ENCODE data around the gene DENND4C.

DNA sequence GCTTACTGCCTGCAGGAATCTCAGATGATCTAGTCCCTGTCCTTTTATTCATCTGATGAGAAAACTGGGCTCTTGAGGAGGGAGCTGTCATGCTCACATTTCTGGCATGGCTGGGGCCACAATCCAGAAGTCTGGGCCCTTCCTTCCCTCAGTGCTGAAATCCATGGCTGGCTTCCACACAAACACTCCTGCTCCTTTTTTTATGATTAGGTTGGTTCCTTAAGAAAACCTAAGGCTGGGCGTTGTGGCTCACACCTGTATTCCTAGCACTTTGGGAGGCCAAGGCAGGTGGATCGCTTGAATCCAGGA lies 179.7 kb downstream of the DENND4C start:
- TF ChIP-seq CTCF (IDR thresholded peaks at IDR 0.05): no peak
- no peak for TF ChIP-seq POLR2A (IDR thresholded peaks at IDR 0.05)

All from testis (tissue), 2 donors.